Cardiac atrium fibroblast (primary cell): ENCODE measurements around the gene CPT2. TPM values are rescaled to one million over a fixed set of nuclear protein-coding genes. Genes with fewer than 3 reads are reported as not detected.

ENCODE experiments used
- total RNA-seq: library from RNA; depleted of rRNA; stranded (reverse); fragments of >200 nt; gene quantifications from 2 replicates; pipeline ENCODE4 v1.2.3, GENCODE V29; 2015

The CPT2 gene
- 13.7 and 27.4 TPM in 2 replicates for total RNA-seq

DNA sequence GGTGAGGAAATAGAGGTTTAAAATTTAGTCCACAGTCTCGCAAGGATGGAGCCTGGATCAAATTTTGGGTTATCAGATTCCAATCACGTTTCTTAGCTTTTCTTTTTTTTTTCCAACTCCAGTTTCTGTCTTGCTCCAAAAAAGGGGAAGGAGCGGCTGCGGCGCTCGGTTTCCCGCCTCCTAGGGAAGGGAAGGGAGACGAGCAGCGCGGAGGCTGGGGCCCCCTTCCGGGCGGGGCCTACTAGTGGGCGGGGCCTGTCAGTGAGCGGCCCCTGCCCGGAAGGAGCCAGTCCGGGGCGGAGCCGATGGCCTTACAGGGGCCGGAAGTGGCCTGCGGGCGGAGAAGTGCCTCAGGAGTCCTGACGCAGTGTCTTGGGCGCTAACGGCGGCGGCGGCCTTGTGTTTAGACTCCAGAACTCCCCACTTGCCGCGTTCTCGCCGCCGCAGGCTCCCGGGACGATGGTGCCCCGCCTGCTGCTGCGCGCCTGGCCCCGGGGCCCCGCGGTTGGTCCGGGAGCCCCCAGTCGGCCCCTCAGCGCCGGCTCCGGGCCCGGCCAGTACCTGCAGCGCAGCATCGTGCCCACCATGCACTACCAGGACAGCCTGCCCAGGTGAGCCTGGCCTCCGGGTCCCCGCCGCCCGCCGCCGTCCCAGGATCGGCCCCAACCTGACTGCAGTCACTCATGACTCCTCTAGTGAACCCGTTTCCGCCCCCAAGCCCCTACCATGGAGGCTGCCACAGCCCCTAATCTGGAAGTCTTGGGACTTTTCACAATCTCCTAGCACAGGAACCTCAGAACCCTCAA is at the start of gene CPT2:
Gene CPT2, plus strand, starts transcription at position 340 of the 806 bp plus-strand sequence. Its CDS starts 120 bp downstream, at position 460.

DNA sequence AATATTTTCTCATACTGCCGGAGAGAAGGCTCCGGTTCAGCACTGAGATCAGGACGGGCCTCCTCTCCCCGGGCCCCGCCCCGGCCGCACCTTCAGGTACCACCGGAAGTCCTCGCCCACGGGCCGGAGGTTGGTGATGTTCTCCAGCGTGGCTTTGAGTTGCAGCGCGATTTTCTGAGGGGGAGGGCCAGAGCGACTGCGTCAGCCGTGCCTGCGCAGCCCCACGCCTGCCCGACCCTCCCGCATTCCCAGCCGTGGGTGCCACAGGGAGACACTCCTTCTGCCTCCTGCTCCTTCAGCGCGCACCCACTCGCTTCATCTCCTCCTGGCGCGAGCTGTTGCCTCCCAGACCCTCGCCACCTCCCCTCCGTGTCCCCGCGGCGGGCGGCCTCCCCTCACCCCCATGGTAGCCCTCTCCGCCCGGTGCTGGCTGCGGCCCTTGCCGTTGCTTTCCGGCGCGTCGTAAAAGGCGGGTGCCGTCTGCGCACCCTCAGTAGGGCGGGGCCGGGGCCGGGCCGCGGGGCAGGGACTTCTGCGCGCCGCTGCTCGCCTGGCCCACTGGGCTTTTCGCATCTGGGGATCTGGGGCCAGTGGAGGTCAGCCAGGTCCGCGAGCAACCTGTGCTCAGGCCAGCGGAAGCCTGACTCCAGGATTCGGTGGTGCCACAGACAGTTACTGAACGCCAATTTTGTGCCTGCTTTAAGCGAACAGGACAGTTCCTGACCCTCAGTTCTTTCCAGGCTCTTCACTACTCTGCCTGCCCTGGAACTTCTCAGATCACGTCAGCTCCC is 23.7 kb downstream of the CPT2 start, which contains the start of gene CZIB:
Gene CZIB, minus strand, starts transcription at position 464 of the 791 bp plus-strand sequence. Its CDS starts 59 bp downstream, at position 405.

DNA sequence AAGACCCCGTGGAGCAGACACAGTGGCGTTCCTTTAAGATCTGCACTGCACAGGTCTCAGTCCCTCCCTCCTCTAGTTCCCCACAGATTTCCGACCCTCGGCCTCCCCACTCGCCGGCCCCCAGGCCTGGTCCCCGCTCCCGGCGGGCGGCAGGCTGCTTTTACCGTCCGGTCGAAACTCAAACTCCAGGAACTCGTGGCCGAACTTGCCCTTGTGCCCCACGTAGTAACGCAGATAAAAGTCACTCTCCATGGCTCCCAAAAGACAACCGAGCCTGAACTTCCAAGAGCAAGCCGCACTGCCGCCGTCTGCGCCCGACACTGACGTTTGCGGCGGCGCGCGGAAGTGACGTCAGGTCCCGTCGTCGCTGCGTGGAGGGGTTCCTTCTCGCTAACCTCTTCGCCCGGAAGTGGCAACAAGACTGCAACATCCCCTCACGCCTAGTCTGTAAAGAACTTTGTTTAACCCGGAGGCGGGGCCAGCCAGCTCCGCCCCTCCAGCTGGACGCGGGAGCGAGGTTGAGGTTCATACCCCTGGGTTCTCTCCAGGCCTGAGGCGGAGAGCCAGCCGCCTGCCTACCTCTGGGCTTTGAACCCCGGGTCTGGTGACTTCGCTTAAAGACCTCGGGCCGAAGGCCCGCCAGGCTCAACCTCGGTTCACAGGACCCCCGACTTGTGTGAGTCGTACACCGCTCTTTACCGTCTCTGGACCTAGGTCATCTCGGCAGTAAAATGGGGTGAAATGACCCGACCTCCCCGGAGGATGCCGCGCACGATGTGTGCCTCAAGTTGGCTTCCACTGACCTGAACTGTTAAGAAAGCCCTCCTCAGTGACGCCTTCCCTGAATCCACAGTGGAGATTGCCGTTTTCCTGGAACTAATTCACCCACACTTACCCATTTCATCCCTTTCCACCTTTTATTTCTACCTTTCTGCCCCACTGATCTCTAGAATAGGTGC is 41.9 kb downstream of the CPT2 start, which contains the start of gene MAGOH:
Gene MAGOH, minus strand, starts transcription at position 322 of the 959 bp plus-strand sequence. Its CDS starts 70 bp downstream, at position 252.

Other genes with a start within 250 kb of the CPT2 start
- 12.1 and 18.5 TPM in 2 replicates for gene PODN, start 134.6 kb upstream of the CPT2 start, total RNA-seq
- 0.97 TPM in 1 of 2 replicates, not detected in the other for gene SLC1A7, start 54.2 kb upstream of the CPT2 start, total RNA-seq
- gene CZIB, start 23.8 kb downstream of the CPT2 start, total RNA-seq: 40.3 and 61.6 TPM in 2 replicates
- gene MAGOH, start 41.7 kb downstream of the CPT2 start, total RNA-seq: 21.7 and 22.5 TPM in 2 replicates
- 12.3 and 16.4 TPM in 2 replicates for gene LRP8, start 131.2 kb downstream of the CPT2 start, total RNA-seq